ENCODE results near the gene NUDT15.

DNA sequence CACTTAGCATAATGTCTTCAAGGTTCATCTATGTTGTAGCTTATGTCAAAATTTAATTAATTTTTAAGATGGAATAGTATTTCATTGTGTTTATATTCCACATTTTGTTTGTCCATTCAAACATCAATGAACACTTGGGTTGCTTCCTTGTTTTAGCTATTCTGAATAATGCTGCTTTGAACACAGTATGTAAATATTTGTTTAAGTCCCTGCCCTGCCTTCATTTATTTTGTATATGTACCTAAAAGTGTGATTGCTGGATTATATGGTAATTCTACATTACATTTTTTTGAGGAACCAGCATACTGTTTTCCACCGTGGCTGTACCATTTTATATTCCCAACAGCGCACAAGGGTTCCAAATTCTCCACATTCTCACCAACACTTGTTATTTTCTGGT is 18.9 kb upstream of the NUDT15 start:
- TF ChIP-seq, protein P1, sequence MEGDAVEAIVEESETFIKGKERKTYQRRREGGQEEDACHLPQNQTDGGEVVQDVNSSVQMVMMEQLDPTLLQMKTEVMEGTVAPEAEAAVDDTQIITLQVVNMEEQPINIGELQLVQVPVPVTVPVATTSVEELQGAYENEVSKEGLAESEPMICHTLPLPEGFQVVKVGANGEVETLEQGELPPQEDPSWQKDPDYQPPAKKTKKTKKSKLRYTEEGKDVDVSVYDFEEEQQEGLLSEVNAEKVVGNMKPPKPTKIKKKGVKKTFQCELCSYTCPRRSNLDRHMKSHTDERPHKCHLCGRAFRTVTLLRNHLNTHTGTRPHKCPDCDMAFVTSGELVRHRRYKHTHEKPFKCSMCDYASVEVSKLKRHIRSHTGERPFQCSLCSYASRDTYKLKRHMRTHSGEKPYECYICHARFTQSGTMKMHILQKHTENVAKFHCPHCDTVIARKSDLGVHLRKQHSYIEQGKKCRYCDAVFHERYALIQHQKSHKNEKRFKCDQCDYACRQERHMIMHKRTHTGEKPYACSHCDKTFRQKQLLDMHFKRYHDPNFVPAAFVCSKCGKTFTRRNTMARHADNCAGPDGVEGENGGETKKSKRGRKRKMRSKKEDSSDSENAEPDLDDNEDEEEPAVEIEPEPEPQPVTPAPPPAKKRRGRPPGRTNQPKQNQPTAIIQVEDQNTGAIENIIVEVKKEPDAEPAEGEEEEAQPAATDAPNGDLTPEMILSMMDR (conservative IDR thresholded peaks at IDR 0.05; ENCODE audit: low read length) = no peak
- no peak for TF ChIP-seq EZH2phosphoT487 (IDR thresholded peaks at IDR 0.05; ENCODE audit: borderline replicate concordance, low read depth, low read length)

Measured in OCI-LY7 (cell line).